PC-3 (cell line): ENCODE measurements around the gene ABRAXAS1.

ENCODE experiments used
- EZH2 ChIP-seq: fragments of 300-600 bp; sonication (generic); IDR thresholded peaks from one replicate; pipeline ENCODE4 v1.6.1; 2017; ENCODE audit warnings: antibody characterized with exemption, mild to moderate bottlenecking, low read length; ENCODE audit not compliant: unreplicated experiment
- EZH2phosphoT487 ChIP-seq: fragments of 300-600 bp; sonication (generic); IDR thresholded peaks from 2 replicates; pipeline ENCODE4 v1.6.1; 2018; ENCODE audit warnings: mild to moderate bottlenecking, antibody characterized with exemption, low read length, borderline replicate concordance
- TF ChIP-seq, protein P1 (sequence below): fragments of 300-600 bp; sonication (generic); conservative IDR thresholded peaks from 2 replicates; pipeline ENCODE4 v1.5.1; 2017; ENCODE audit warnings: antibody characterized with exemption, low read depth, mild to moderate bottlenecking, low read length

DNA sequence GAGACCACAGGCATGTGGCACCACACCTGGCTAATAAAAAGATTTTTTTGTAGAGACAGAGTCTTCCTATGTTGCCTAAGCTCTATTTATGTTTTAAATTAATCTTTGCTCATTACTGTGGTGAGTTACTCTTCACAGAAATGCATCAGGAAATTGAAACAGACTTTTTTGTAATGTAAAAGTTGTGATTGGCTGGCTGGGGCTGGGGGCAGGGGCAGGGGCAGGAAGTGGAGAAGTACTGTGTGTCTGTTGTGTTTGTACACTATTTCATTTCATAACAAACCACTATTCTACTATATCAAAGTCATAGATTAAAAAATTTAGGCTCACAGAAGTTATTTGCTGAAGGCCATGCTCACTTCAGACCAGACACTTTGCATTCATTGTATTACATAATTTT is 19.1 kb upstream of the ABRAXAS1 start:
- TF ChIP-seq, protein P1, sequence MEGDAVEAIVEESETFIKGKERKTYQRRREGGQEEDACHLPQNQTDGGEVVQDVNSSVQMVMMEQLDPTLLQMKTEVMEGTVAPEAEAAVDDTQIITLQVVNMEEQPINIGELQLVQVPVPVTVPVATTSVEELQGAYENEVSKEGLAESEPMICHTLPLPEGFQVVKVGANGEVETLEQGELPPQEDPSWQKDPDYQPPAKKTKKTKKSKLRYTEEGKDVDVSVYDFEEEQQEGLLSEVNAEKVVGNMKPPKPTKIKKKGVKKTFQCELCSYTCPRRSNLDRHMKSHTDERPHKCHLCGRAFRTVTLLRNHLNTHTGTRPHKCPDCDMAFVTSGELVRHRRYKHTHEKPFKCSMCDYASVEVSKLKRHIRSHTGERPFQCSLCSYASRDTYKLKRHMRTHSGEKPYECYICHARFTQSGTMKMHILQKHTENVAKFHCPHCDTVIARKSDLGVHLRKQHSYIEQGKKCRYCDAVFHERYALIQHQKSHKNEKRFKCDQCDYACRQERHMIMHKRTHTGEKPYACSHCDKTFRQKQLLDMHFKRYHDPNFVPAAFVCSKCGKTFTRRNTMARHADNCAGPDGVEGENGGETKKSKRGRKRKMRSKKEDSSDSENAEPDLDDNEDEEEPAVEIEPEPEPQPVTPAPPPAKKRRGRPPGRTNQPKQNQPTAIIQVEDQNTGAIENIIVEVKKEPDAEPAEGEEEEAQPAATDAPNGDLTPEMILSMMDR: no peak
- TF ChIP-seq EZH2phosphoT487 (no peak), EZH2 (no peak)
